ENCODE results near the gene NR2C2AP.

Gene NR2C2AP

DNA sequence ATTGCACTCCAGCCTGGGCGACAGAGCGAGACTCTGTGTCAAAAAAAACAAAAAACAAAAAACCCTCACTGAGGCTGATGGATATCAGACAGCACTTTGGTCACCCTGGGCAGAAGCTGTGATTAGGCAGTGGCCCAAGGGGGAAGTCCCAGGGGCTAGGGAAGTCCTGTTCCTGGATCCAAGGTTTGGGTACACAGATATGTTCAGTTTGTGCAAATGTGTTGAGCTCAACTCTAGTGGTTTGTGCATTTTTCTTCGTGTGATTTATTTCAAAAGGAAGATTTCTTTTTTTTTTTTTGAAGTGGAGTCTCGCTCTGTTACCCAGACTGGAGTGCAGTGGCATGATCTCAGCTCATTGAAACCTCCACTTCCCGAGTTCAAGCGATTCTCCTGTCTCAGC is 45.4 kb downstream of the NR2C2AP start:
- WGBS, 2 donors (ENCODE audit: extremely low coverage in 2 of 2, insufficient read length in 2 of 2, insufficient replicate concordance in 1 of 2) = no CpG with 5 or more reads among the region's 6 CpGs
- no peak overlapping the region for H2BK5ac ChIP-seq (ENCODE audit: low read length)
- DNase-seq (ENCODE audit: low spot score) = no peak

DNA sequence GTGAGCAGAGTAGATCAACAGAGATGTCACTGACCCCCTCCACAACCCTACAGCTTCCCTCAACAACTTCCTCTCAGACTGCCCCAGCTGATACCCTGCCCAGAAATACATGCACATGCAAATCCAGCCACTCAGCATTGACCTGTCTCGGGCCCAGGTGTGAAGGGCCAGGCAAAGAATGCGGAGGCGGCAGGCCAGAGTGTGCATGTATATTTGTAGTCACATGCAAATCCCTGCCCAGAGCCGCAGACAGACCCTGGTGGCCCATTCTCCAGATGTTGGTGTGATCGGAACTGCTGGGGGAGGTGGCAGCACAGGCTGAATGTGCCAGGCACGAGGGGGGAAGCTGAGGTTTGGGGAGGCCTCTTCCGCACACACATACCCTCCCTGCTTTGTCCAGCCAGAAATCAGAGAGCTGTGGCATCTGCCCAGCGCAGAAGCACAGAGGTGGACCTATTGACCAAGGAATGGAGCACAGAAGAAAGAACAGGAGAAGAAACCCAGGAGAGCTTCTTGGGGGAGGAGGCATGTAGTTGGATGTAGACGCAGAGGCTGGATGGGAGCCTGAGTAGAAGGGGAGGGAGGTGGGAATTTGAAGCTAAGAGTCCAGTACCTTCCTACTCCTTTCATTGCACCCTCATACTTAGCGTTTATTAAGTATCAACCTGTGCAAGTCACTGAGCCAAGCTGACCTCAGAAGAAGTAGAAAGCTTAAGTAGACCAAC is 47.6 kb downstream of the NR2C2AP start:
- no peak overlapping the region for H2BK15ac ChIP-seq (ENCODE audit: low read length)
- H3K23ac ChIP-seq (ENCODE audit: low read depth, low read length, poor library complexity) = no peak overlapping the region
- H3K27ac ChIP-seq (replicated peaks; ENCODE audit: low read length) = no peak overlapping the region
- H3K4me2 ChIP-seq (ENCODE audit: insufficient read depth, low read length, poor library complexity, severe bottlenecking) = no peak overlapping the region
- H2BK120ac ChIP-seq (ENCODE audit: low read depth, low read length) = no peak overlapping the region
- no peaks in the 10 kb centered on the region for H3K79me1 ChIP-seq (ENCODE audit: low read depth, low read length)
- no peaks in the 10 kb centered on the region for H3K4me1 ChIP-seq (ENCODE audit: control insufficient read depth in 2 of 2, insufficient read depth in 1 of 2, low read depth in 1 of 2, low read length in 2 of 2)
- WGBS, 2 donors (ENCODE audit: extremely low coverage in 2 of 2, insufficient read length in 2 of 2, insufficient replicate concordance in 1 of 2) = no CpG with 5 or more reads among the region's 10 CpGs
- H4K8ac ChIP-seq (ENCODE audit: low read depth, low read length) = no peak overlapping the region
- no peak overlapping the region for H3K4ac ChIP-seq (ENCODE audit: low read length)
- H2BK5ac ChIP-seq (ENCODE audit: low read length) = no peak overlapping the region
- no peak overlapping the region for H2BK12ac ChIP-seq (ENCODE audit: low read length)
- no peak overlapping the region for H3K18ac ChIP-seq (ENCODE audit: low read length)
- no peak overlapping the region for H3K4me3 ChIP-seq (ENCODE audit: low read length in 2 of 2)
- H2AFZ ChIP-seq (ENCODE audit: low read length) = no peak overlapping the region
- H3K14ac ChIP-seq (ENCODE audit: low read length) = no peak overlapping the region
- H3K9ac ChIP-seq (ENCODE audit: low read depth, low read length, poor library complexity) = no peak overlapping the region
- H2AK5ac ChIP-seq (ENCODE audit: low read depth, low read length) = no peak overlapping the region
- H3K9me3 ChIP-seq (replicated peaks in 1 of 2; ENCODE audit: control insufficient read depth in 2 of 2, insufficient read depth in 1 of 2, low read depth in 1 of 2, low read length in 2 of 2) = peaks cover 0 to 3% of the 10 kb centered on the region in 2 donors
- peaks cover 0 to 6% of the 10 kb centered on the region in 2 donors for H3K36me3 ChIP-seq (replicated peaks in 1 of 2; ENCODE audit: control insufficient read depth in 2 of 2, insufficient read depth in 2 of 2, low read length in 2 of 2)
- no peak for DNase-seq (ENCODE audit: low spot score)
- no peaks in the 10 kb centered on the region for H3K27me3 ChIP-seq (ENCODE audit: control insufficient read depth in 3 of 3, insufficient read depth in 3 of 3, low read depth in 1 of 3, low read length in 3 of 3)
- no peak overlapping the region for H4K91ac ChIP-seq (ENCODE audit: low read depth, low read length, poor library complexity)

More for the DNA sequence above, 45.4 kb downstream of the NR2C2AP start:
- no peak overlapping the region for H3K23ac ChIP-seq (ENCODE audit: low read depth, low read length, poor library complexity)
- H3K18ac ChIP-seq (ENCODE audit: low read length) = no peak overlapping the region
- H3K4me3 ChIP-seq (ENCODE audit: low read length in 2 of 2) = no peak overlapping the region
- H3K27me3 ChIP-seq (ENCODE audit: control insufficient read depth in 3 of 3, insufficient read depth in 3 of 3, low read depth in 1 of 3, low read length in 3 of 3) = no peaks in the 10 kb centered on the region
- H3K79me1 ChIP-seq (ENCODE audit: low read depth, low read length) = no peaks in the 10 kb centered on the region
- no peak overlapping the region for H3K4me2 ChIP-seq (ENCODE audit: insufficient read depth, low read length, poor library complexity, severe bottlenecking)
- no peak overlapping the region for H4K91ac ChIP-seq (ENCODE audit: low read depth, low read length, poor library complexity)
- no peak overlapping the region for H2AFZ ChIP-seq (ENCODE audit: low read length)
- no peak overlapping the region for H2BK120ac ChIP-seq (ENCODE audit: low read depth, low read length)
- no peak overlapping the region for H2AK5ac ChIP-seq (ENCODE audit: low read depth, low read length)
- no peak overlapping the region for H3K9ac ChIP-seq (ENCODE audit: low read depth, low read length, poor library complexity)
- H4K8ac ChIP-seq (ENCODE audit: low read depth, low read length) = no peak overlapping the region
- no peak overlapping the region for H3K27ac ChIP-seq (replicated peaks; ENCODE audit: low read length)
- H3K36me3 ChIP-seq (replicated peaks in 1 of 2; ENCODE audit: control insufficient read depth in 2 of 2, insufficient read depth in 2 of 2, low read length in 2 of 2) = peaks cover 0 to 6% of the 10 kb centered on the region in 2 donors
- H2BK12ac ChIP-seq (ENCODE audit: low read length) = no peak overlapping the region
- peaks cover 0 to 3% of the 10 kb centered on the region in 2 donors for H3K9me3 ChIP-seq (replicated peaks in 1 of 2; ENCODE audit: control insufficient read depth in 2 of 2, insufficient read depth in 1 of 2, low read depth in 1 of 2, low read length in 2 of 2)
- no peak overlapping the region for H3K14ac ChIP-seq (ENCODE audit: low read length)
- no peak overlapping the region for H2BK15ac ChIP-seq (ENCODE audit: low read length)
- no peaks in the 10 kb centered on the region for H3K4me1 ChIP-seq (ENCODE audit: control insufficient read depth in 2 of 2, insufficient read depth in 1 of 2, low read depth in 1 of 2, low read length in 2 of 2)
- H3K4ac ChIP-seq (ENCODE audit: low read length) = no peak overlapping the region

DNA sequence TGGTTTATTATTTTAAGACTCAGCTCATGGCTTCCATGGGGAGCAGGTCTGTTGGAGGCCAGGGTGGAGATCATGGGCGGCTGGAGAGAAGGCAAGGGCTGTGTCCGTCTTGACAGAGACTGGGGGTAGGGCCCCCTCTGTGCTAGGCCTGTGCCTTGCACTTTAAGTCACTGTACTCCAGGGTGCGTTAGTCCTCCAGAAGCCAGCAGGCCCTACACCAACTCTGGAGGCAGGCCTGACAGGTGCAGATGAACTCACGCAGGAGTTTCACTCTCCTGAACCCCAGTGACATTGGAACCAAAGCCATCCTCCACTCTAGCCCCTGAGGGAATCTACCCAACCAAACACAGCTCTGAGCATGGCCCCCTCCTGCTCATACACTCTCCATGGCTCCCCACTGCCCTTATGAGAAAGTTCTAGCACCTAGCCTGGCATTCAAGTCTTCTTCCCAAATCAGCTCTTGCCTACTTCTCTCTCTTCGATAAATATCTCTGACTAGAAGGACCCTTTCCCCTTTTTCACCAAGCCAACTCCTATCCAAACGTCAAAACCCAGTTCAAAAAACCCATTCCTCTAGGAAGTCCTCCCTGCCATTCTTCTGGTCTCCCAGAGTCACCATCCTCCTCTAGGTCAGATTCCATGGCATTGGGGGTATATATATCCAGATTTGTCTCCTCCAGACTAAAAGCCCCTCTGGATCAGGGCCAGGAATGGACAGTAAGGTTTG is 48.3 kb downstream of the NR2C2AP start:
- Histone ChIP-seq H3K23ac (ENCODE audit: low read depth, low read length, poor library complexity) (no peak overlapping the region), H4K91ac (ENCODE audit: low read depth, low read length, poor library complexity) (no peak overlapping the region), H3K14ac (ENCODE audit: low read length) (no peak overlapping the region), H2AK5ac (ENCODE audit: low read depth, low read length) (no peak overlapping the region), H3K79me1 (ENCODE audit: low read depth, low read length) (no peaks in the 10 kb centered on the region), H3K4ac (ENCODE audit: low read length) (no peak overlapping the region), H3K27ac (replicated peaks; ENCODE audit: low read length) (no peak overlapping the region), H3K18ac (ENCODE audit: low read length) (no peak overlapping the region), H4K8ac (ENCODE audit: low read depth, low read length) (no peak overlapping the region), H3K9ac (ENCODE audit: low read depth, low read length, poor library complexity) (no peak overlapping the region), H3K4me3 (ENCODE audit: low read length in 2 of 2) (no peak overlapping the region), H3K9me3 (replicated peaks in 1 of 2; ENCODE audit: control insufficient read depth in 2 of 2, insufficient read depth in 1 of 2, low read depth in 1 of 2, low read length in 2 of 2) (peaks cover 0 to 3% of the 10 kb centered on the region in 2 donors), H3K4me2 (ENCODE audit: insufficient read depth, low read length, poor library complexity, severe bottlenecking) (no peak overlapping the region), H2BK12ac (ENCODE audit: low read length) (no peak overlapping the region), H3K27me3 (ENCODE audit: control insufficient read depth in 3 of 3, insufficient read depth in 3 of 3, low read depth in 1 of 3, low read length in 3 of 3) (no peaks in the 10 kb centered on the region), H2BK15ac (ENCODE audit: low read length) (no peak overlapping the region), H3K36me3 (replicated peaks in 1 of 2; ENCODE audit: control insufficient read depth in 2 of 2, insufficient read depth in 2 of 2, low read length in 2 of 2) (peaks cover 0 to 6% of the 10 kb centered on the region in 2 donors), H2BK120ac (ENCODE audit: low read depth, low read length) (no peak overlapping the region), H2AFZ (ENCODE audit: low read length) (no peak overlapping the region), H2BK5ac (ENCODE audit: low read length) (no peak overlapping the region), H3K4me1 (ENCODE audit: control insufficient read depth in 2 of 2, insufficient read depth in 1 of 2, low read depth in 1 of 2, low read length in 2 of 2) (no peaks in the 10 kb centered on the region)
- WGBS, 2 donors (ENCODE audit: extremely low coverage in 2 of 2, insufficient read length in 2 of 2, insufficient replicate concordance in 1 of 2) = no CpG with 5 or more reads among the region's 6 CpGs
- no peak for DNase-seq (ENCODE audit: low spot score)

DNA sequence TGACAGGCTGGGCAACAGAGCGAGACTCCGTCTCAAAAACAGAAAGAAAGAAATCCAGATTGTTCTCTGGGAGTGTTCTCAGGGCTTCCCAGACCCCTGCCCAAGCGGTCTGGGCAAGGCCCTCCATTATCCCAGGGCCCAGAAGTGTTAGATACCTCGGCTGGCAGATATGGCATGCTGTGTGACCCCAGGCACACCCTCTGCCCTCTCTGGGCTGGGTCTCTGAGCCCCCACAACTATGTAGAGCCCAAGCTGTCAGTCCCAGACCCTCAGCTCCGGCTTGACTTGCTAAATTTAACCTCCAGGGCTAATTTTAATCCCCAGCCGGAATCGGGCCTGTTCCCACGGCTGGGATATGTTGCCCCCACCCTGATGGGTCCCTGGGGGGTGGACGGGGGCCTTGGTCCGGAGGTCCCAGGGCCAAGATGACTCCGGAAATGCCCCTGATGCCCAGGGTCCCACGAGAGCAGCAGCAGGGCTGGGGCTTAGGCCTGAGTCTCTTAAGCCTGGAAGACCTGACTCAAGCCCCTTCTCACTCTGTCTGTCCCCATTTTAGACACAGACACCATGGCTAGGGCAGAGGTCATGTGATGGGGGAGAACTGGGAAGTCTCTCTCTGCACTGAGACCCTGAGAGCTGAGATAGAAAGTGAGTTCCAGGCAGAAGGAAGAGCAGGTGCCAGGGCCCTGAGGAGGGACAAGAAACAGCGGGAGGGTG is 50.4 kb downstream of the NR2C2AP start:
- H4K91ac ChIP-seq (ENCODE audit: low read depth, low read length, poor library complexity) = no peak overlapping the region
- no CpG with 5 or more reads among the region's 13 CpGs for WGBS, 2 donors (ENCODE audit: extremely low coverage in 2 of 2, insufficient read length in 2 of 2, insufficient replicate concordance in 1 of 2)
- DNase-seq (ENCODE audit: low spot score) = no peak
- H3K4ac ChIP-seq (ENCODE audit: low read length) = no peak overlapping the region
- H2BK12ac ChIP-seq (ENCODE audit: low read length) = no peak overlapping the region
- H3K4me1 ChIP-seq (ENCODE audit: control insufficient read depth in 2 of 2, insufficient read depth in 1 of 2, low read depth in 1 of 2, low read length in 2 of 2) = no peaks in the 10 kb centered on the region
- H3K27ac ChIP-seq (replicated peaks; ENCODE audit: low read length) = no peak overlapping the region
- no peak overlapping the region for H2BK15ac ChIP-seq (ENCODE audit: low read length)
- no peak overlapping the region for H4K8ac ChIP-seq (ENCODE audit: low read depth, low read length)
- H2AK5ac ChIP-seq (ENCODE audit: low read depth, low read length) = no peak overlapping the region
- no peak overlapping the region for H3K4me2 ChIP-seq (ENCODE audit: insufficient read depth, low read length, poor library complexity, severe bottlenecking)
- H3K23ac ChIP-seq (ENCODE audit: low read depth, low read length, poor library complexity) = no peak overlapping the region
- H3K9me3 ChIP-seq (replicated peaks in 1 of 2; ENCODE audit: control insufficient read depth in 2 of 2, insufficient read depth in 1 of 2, low read depth in 1 of 2, low read length in 2 of 2) = peaks cover 0 to 3% of the 10 kb centered on the region in 2 donors
- no peak overlapping the region for H3K4me3 ChIP-seq (ENCODE audit: low read length in 2 of 2)
- no peak overlapping the region for H2BK5ac ChIP-seq (ENCODE audit: low read length)
- H3K14ac ChIP-seq (ENCODE audit: low read length) = peak overlapping the region; percentile 56
- peaks cover 0 to 10% of the 10 kb centered on the region in 2 donors for H3K36me3 ChIP-seq (replicated peaks in 1 of 2; ENCODE audit: control insufficient read depth in 2 of 2, insufficient read depth in 2 of 2, low read length in 2 of 2)
- no peak overlapping the region for H2BK120ac ChIP-seq (ENCODE audit: low read depth, low read length)
- H3K18ac ChIP-seq (ENCODE audit: low read length) = peak overlapping the region; percentile 28
- no peaks in the 10 kb centered on the region for H3K27me3 ChIP-seq (ENCODE audit: control insufficient read depth in 3 of 3, insufficient read depth in 3 of 3, low read depth in 1 of 3, low read length in 3 of 3)
- H3K9ac ChIP-seq (ENCODE audit: low read depth, low read length, poor library complexity) = no peak overlapping the region
- H3K79me1 ChIP-seq (ENCODE audit: low read depth, low read length) = no peaks in the 10 kb centered on the region
- no peak overlapping the region for H2AFZ ChIP-seq (ENCODE audit: low read length)

Measured in neuronal stem cell (in vitro differentiated cells).